Panc1 (cell line): ENCODE data around the gene OSTC.

ENCODE experiments used
- POLR2AphosphoS5 ChIP-seq: IDR thresholded peaks from 2 replicates; pipeline ENCODE4 v1.6.1; 2012; ENCODE audit warnings: mild to moderate bottlenecking, low read depth, low read length, moderate library complexity
- SIN3A ChIP-seq: IDR thresholded peaks from 2 replicates; pipeline ENCODE4 v1.6.1; 2012; ENCODE audit warnings: low read depth, mild to moderate bottlenecking, low read length, moderate library complexity, borderline replicate concordance; ENCODE audit not compliant: insufficient read depth
- TCF7L2 ChIP-seq: IDR thresholded peaks from 2 replicates; pipeline ENCODE4 v1.6.1; 2011; ENCODE audit warnings: mild to moderate bottlenecking, low read depth, low read length, inconsistent platforms
- TF ChIP-seq, protein P1 (sequence below): fragments of 450-650 bp; IDR thresholded peaks from 2 replicates; pipeline ENCODE4 v1.5.1; 2017; ENCODE audit warnings: mild to moderate bottlenecking

DNA sequence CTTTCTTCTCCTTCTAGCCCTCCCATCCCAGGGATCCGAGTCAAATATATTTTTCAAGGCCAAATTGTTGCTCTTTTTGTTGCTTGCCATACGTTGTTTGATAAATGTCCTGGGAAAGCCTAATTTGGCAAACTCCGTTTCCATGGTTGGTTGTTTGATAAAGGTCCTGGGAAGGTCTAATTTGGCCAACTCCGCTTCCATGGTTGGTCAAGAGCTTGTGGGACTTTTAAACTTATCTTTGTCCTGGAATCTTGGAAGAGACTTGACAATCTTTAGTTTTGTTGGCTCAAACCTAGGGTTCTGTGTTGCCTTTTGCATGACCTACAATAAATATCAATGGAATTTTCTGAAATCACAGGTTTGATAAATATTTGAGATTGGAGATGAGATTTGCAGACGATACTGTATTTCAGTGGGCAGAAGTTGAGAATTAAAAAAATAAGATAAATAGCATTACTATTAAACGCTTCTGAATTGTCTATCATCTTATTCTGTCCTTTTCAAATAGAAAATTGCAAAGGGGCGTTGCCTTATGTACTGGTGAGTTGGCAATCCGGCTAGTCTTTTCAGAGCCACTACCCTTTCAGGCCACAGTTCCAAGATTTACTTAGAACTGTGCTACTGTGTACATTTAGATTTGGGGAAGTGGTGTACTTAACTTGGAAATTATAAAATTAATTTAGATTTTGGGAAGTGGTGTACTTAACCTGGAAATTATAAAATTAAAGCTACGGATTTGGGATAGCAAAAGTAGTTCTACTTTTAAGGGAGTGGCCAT lies 804 bp downstream of the OSTC start:
- TF ChIP-seq, protein P1, sequence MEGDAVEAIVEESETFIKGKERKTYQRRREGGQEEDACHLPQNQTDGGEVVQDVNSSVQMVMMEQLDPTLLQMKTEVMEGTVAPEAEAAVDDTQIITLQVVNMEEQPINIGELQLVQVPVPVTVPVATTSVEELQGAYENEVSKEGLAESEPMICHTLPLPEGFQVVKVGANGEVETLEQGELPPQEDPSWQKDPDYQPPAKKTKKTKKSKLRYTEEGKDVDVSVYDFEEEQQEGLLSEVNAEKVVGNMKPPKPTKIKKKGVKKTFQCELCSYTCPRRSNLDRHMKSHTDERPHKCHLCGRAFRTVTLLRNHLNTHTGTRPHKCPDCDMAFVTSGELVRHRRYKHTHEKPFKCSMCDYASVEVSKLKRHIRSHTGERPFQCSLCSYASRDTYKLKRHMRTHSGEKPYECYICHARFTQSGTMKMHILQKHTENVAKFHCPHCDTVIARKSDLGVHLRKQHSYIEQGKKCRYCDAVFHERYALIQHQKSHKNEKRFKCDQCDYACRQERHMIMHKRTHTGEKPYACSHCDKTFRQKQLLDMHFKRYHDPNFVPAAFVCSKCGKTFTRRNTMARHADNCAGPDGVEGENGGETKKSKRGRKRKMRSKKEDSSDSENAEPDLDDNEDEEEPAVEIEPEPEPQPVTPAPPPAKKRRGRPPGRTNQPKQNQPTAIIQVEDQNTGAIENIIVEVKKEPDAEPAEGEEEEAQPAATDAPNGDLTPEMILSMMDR = no peak
- TF ChIP-seq SIN3A (no peak), POLR2AphosphoS5 (no peak), TCF7L2 (no peak)
